GM12878 (cell line): Measurements from ENCODE around the gene MSRB1. TPM values are rescaled to one million over a fixed set of nuclear protein-coding genes. Genes with fewer than 3 reads are reported as not detected.

ENCODE experiments used
- CHD2 ChIP-seq: IDR thresholded peaks from 2 replicates; pipeline ENCODE4 v1.6.1; 2011; ENCODE audit warnings: low read depth, low read length, improper control_type of control experiment, borderline replicate concordance
- E4F1 ChIP-seq: fragments of 450-650 bp; IDR thresholded peaks from 2 replicates; pipeline ENCODE4 v1.6.1; 2018; ENCODE audit warnings: borderline replicate concordance, mild to moderate bottlenecking; ENCODE audit not compliant: partially characterized antibody
- JUND ChIP-seq: IDR thresholded peaks from 2 replicates; pipeline ENCODE4 v1.6.1; 2012; ENCODE audit warnings: low read depth, mild to moderate bottlenecking, low read length, improper control_type of control experiment, moderate library complexity
- PAX8 ChIP-seq: fragments of 450-650 bp; IDR thresholded peaks from 2 replicates; pipeline ENCODE4 v1.6.1; 2017; ENCODE audit warnings: mild to moderate bottlenecking, moderate library complexity
- ZNF592 ChIP-seq: fragments of 450-650 bp; IDR thresholded peaks from 2 replicates; pipeline ENCODE4 v1.6.1; 2017; ENCODE audit warnings: mild to moderate bottlenecking, moderate library complexity
- ZSCAN29 ChIP-seq: fragments of 450-650 bp; IDR thresholded peaks from 2 replicates; pipeline ENCODE4 v1.6.1; 2017; ENCODE audit warnings: mild to moderate bottlenecking, moderate library complexity
- ZZZ3 ChIP-seq: IDR thresholded peaks from 2 replicates; pipeline ENCODE4 v1.6.1; 2011; ENCODE audit warnings: low read depth; ENCODE audit not compliant: control insufficient read depth, insufficient read length
- polyA plus RNA-seq, 11 experiments: library from polyadenylated mRNA; depleted of rRNA in 4 of 11; unstranded in 6 of 11; stranded (reverse) in 5 of 11; fragments of >200 nt; fragmentation: Nextera tagmentation in 4 of 11; fragmentation: Illumina TruSeq in 1 of 11; extraction: Ambion mirVana in 4 of 11; extraction: Trizol in 1 of 11; gene quantifications; 1 replicate in 1 of 11; 2 replicates in 10 of 11; pipeline versions ENCODE4 v1.2.1 to v1.2.3, GENCODE V29; 2011 to 2016; ENCODE audit warnings: inconsistent platforms in 2 of 11, missing spikeins in 2 of 11, low read depth in 1 of 11
- total RNA-seq, 4 experiments: library from RNA; depleted of rRNA in 3 of 4; stranded (reverse); fragments of >200 nt in 3 of 4; fragmentation: Illumina TruSeq in 1 of 4; extraction: Trizol in 1 of 4; gene quantifications; 2 replicates each; pipeline versions ENCODE4 v1.2.1 to v1.2.3, GENCODE V29; 2013 to 2021

Gene MSRB1
- total and polyA plus RNA-seq, 10 of the 15 experiments (the other 5 are each of a cell fraction or from before 2014, with no cell fraction given): 5.1 to 48.6 (median 25.7) TPM

- TF ChIP-seq ZZZ3 (no peak), ZSCAN29 (no peak), CHD2 (no peak), JUND (no peak), PAX8 (no peak), E4F1 (no peak), ZNF592 (no peak)
These were observed 25.4 kb upstream of the MSRB1 start (continued) for GRCh38 chr16:1968146-1968953.
